IPS-20b (cell line): ENCODE results near the gene UNC5C.

Experiments
- H3K27ac ChIP-seq: one replicate; pipeline ENCODE4 v1.5.1; 2013; ENCODE audit warnings: low read length
- H3K27me3 ChIP-seq: 2 replicates; pipeline ENCODE4 v1.6.1; 2013; ENCODE audit warnings: mild to moderate bottlenecking, low read length, inconsistent platforms; ENCODE audit not compliant: insufficient read depth
- H3K36me3 ChIP-seq: 2 replicates; pipeline ENCODE4 v1.6.1; 2013; ENCODE audit warnings: low read depth, mild to moderate bottlenecking, inconsistent platforms, low read length, moderate library complexity; ENCODE audit not compliant: insufficient read depth
- H3K4me1 ChIP-seq: 2 replicates; pipeline ENCODE4 v1.6.1; 2013; ENCODE audit warnings: mild to moderate bottlenecking, control low read depth, inconsistent platforms, low read length, moderate library complexity; ENCODE audit not compliant: insufficient read depth
- H3K4me3 ChIP-seq: 2 replicates; pipeline ENCODE4 v1.5.1; 2013; ENCODE audit warnings: mild to moderate bottlenecking, low read length, inconsistent platforms
- H3K9ac ChIP-seq: 2 replicates; pipeline ENCODE4 v1.6.1; 2013; ENCODE audit warnings: low read depth, mild to moderate bottlenecking, inconsistent platforms, low read length, moderate library complexity
- H3K9me3 ChIP-seq: 2 replicates; pipeline ENCODE4 v1.6.1; 2013; ENCODE audit warnings: mild to moderate bottlenecking, low read depth, low read length, inconsistent platforms; ENCODE audit not compliant: insufficient read depth

Gene UNC5C

DNA sequence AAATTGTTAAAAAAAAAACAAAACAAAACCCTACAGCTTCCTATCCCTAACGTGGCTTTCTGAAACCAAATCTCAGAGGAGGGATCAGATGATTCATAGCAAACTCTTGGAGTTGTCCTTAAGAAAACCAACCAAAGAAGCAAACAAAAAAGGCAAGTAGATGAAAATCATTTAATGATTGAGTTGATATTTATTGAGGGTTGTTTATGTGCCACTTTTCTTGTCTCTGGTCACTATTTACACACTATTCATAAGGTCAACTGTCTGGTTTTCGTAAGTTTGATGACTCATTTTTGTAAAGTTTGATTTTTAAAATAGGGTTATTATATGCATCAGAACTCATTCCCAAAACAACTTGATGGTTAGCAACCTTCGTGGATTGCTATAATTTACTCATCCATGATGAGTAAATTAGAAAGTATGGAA, 133.4 kb downstream of the UNC5C start:
- H3K27ac ChIP-seq = no peak overlapping the region
- no peak overlapping the region for H3K9ac ChIP-seq
- no peaks in the 10 kb centered on the region for H3K36me3 ChIP-seq
- H3K4me3 ChIP-seq = no peak overlapping the region
- no peaks in the 10 kb centered on the region for H3K4me1 ChIP-seq
- H3K9me3 ChIP-seq = no peaks in the 10 kb centered on the region
- H3K27me3 ChIP-seq = no peaks in the 10 kb centered on the region

DNA sequence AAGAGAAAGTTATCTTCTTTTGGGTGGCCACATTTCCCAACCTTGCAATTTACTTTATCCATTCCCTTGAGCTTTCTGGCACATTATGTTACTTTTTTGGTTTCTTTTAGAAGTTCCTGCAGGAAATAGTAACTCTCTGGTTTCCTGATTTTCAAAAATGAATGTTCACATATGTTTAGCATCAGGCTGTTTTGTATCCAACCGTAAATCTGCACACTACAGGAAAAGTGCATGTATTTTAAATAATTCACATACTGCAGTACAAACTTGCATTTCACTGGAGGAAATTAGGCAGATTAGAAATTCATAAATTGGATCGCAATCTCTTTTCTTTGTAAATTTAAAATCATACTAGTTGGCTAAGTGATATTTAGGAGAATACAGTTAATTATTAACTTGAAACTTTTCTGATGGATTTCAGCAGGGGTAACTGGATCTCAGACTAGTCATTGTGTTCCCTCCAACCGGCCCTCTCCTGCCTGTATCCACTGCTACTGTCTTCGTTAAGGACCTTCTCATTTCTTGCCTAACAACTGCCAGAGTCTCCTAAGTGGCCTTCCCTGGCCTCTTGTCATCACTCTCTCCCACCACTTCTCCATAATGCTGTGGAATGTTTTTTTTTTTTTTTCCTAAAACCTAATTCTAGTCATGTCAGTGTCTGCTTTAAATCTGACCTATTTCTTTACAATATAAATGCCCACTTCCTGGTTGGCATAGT, 137.2 kb downstream of the UNC5C start:
- no peaks in the 10 kb centered on the region for H3K9me3 ChIP-seq
- no peaks in the 10 kb centered on the region for H3K27me3 ChIP-seq
- no peak overlapping the region for H3K4me3 ChIP-seq
- no peak overlapping the region for H3K27ac ChIP-seq
- H3K9ac ChIP-seq = no peak overlapping the region
- H3K36me3 ChIP-seq = no peaks in the 10 kb centered on the region
- no peaks in the 10 kb centered on the region for H3K4me1 ChIP-seq

DNA sequence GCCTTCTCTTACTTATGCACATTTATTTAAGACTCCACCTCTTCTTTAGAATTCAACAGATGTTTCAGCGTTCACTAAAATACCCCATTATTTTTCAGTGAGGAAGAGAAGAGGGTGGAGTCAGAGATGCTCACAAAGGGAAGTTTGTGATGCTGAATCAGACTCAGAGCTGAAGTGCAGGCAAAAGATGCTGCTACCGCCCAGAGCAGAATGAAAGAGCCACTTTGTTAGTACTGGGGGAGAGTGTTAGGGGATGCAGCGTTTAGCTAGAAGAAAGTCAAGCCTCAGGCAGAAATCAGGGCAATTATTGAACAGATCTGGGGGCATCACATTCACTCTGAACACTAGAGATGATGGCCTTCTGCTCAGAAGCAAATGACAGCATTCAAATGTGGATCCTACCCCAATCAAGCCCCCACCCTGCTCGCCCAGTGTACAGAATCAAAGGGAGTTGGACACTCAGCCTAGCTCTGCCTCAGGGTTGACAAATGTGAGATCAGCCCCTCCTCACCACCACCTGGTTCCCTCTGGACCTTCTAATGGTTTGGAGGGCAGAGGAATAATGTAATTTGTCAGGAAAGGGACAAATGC, 138.3 kb downstream of the UNC5C start:
- H3K9ac ChIP-seq = no peak overlapping the region
- H3K9me3 ChIP-seq = no peaks in the 10 kb centered on the region
- no peak overlapping the region for H3K27ac ChIP-seq
- no peaks in the 10 kb centered on the region for H3K27me3 ChIP-seq
- H3K4me3 ChIP-seq = no peak overlapping the region
- no peaks in the 10 kb centered on the region for H3K4me1 ChIP-seq
- H3K36me3 ChIP-seq = no peaks in the 10 kb centered on the region

DNA sequence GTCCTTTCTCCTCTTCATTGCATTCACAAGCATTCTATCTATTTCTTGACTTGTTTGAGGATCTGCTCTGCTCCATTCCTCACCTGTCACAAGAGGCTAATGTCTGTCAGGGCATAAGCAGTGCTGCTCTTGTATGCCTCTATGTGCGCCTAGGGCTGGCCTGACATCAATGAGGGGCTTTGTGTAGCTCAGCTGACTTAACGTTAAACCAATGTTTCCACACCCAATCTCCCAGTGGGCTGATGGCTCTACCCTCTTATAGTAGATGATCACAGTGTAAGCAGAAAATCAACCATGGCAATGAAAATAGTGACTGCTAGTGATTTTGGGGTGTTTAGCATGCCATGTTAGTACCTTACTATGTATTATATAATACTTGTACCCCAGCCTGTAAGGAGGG, 139.0 kb downstream of the UNC5C start:
- H3K4me1 ChIP-seq = no peaks in the 10 kb centered on the region
- H3K9me3 ChIP-seq = no peaks in the 10 kb centered on the region
- no peak overlapping the region for H3K27ac ChIP-seq
- H3K4me3 ChIP-seq = no peak overlapping the region
- no peaks in the 10 kb centered on the region for H3K27me3 ChIP-seq
- no peak overlapping the region for H3K9ac ChIP-seq
- no peaks in the 10 kb centered on the region for H3K36me3 ChIP-seq

DNA sequence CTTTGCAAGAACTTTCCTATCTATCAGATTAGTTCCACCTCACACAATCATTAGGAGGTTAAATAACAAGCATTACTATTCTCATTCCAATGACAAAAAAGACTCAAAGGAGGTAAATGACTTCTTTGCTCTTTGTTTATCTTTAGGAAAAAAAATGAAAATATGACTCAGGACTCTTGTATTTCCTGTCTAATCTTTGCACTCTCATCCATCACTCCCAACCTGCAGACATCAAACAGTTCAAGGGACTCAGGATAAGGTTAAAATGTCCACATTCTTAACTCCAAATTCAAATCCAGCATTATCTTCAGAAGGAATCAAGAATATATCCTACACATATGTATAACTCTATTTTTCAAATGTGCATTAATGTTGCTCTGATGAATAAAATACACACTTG, 139.6 kb downstream of the UNC5C start:
- Histone ChIP-seq H3K4me3 (no peak overlapping the region), H3K27me3 (no peaks in the 10 kb centered on the region), H3K36me3 (no peaks in the 10 kb centered on the region), H3K27ac (no peak overlapping the region), H3K9me3 (no peaks in the 10 kb centered on the region), H3K4me1 (no peaks in the 10 kb centered on the region), H3K9ac (no peak overlapping the region)

DNA sequence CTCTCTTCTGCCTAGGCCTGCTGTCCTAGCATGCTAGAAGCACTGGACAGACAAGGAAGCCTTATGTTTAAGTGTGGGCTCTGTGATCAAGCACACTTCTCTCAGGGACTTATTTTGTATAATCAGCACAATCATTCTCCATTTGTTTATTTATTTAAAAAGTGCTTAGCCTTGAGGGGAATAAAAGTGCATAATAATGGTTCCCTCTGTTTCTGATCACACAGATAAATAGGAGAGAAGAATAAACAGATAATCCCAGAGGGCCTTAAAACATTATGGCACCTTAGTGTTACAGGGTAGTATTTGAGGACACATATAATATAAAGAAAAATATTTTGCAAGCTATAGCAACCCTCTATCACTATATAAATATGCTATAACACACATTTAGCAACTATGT, 146.5 kb downstream of the UNC5C start:
- Histone ChIP-seq H3K27ac (no peak overlapping the region), H3K9ac (no peak overlapping the region), H3K4me1 (peaks cover 21% of the 10 kb centered on the region; the same call in 1 of the 2 replicates), H3K36me3 (no peaks in the 10 kb centered on the region), H3K9me3 (no peaks in the 10 kb centered on the region), H3K4me3 (no peak overlapping the region), H3K27me3 (no peaks in the 10 kb centered on the region)

- Histone ChIP-seq H3K4me1 (peaks cover 21% of the 10 kb centered on the region; the same call in 1 of the 2 replicates), H3K36me3 (no peaks in the 10 kb centered on the region), H3K9ac (no peak overlapping the region), H3K4me3 (no peak overlapping the region), H3K27me3 (0 out of 2 replicates have a peak, but pooled peaks cover 6% of the 10 kb centered on the region), H3K9me3 (no peaks in the 10 kb centered on the region), H3K27ac (no peak overlapping the region)
These were observed 150.6 kb downstream of the UNC5C start for GRCh38 chr4:95398217-95398616.

- no peak overlapping the region for H3K4me3 ChIP-seq
- peaks cover 22% of the 10 kb centered on the region for H3K27me3 ChIP-seq
- no peak overlapping the region for H3K27ac ChIP-seq
- no peaks in the 10 kb centered on the region for H3K9me3 ChIP-seq
- H3K4me1 ChIP-seq = peaks cover 18% of the 10 kb centered on the region; the same call in 1 of the 2 replicates
- H3K36me3 ChIP-seq = no peaks in the 10 kb centered on the region
- no peak overlapping the region for H3K9ac ChIP-seq
These were observed 153.9 kb downstream of the UNC5C start for GRCh38 chr4:95394752-95395306.

DNA sequence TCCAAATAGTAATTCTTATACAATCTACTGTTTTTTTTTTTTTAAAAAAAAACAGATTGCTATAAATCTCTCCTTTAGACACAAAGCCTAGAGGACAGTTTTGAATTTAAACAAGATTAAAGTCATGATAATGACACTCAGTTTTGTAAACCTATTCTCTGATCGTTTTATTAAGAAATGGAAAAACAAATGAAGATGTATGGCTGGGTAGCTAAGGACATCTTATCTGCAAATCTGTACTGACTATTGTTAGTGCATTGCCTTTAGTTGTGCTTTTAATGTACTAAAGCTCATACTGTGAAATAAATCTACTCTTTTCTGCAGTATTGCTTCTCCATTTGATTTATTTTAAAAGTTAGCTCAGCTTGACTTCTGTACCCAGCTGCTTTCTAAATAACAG, 155.0 kb downstream of the UNC5C start:
- Histone ChIP-seq H3K27ac (no peak overlapping the region), H3K4me3 (no peak overlapping the region)

GRCh38 chr4:95388911-95389310, 159.9 kb downstream of the UNC5C start:
- Histone ChIP-seq H3K9ac (no peak overlapping the region), H3K9me3 (no peaks in the 10 kb centered on the region), H3K27me3 (peaks cover 73% of the 10 kb centered on the region), H3K27ac (no peak overlapping the region), H3K36me3 (no peaks in the 10 kb centered on the region), H3K4me1 (no peaks in the 10 kb centered on the region; the same call in 1 of the 2 replicates), H3K4me3 (no peak overlapping the region)

More for the DNA sequence above, 155.0 kb downstream of the UNC5C start:
- peaks cover 30% of the 10 kb centered on the region for H3K27me3 ChIP-seq
- H3K9ac ChIP-seq = no peak overlapping the region
- peaks cover 8% of the 10 kb centered on the region; the same call in 1 of the 2 replicates for H3K4me1 ChIP-seq
- H3K9me3 ChIP-seq = no peaks in the 10 kb centered on the region
- no peaks in the 10 kb centered on the region for H3K36me3 ChIP-seq

GRCh38 chr4:95387719-95388118, 161.1 kb downstream of the UNC5C start:
- H3K4me1 ChIP-seq = no peaks in the 10 kb centered on the region; the same call in 1 of the 2 replicates
- H3K27me3 ChIP-seq = peaks cover 85% of the 10 kb centered on the region
- no peaks in the 10 kb centered on the region for H3K36me3 ChIP-seq
- no peak overlapping the region for H3K9ac ChIP-seq
- no peaks in the 10 kb centered on the region for H3K9me3 ChIP-seq
- no peak overlapping the region for H3K27ac ChIP-seq
- H3K4me3 ChIP-seq = no peak overlapping the region

DNA sequence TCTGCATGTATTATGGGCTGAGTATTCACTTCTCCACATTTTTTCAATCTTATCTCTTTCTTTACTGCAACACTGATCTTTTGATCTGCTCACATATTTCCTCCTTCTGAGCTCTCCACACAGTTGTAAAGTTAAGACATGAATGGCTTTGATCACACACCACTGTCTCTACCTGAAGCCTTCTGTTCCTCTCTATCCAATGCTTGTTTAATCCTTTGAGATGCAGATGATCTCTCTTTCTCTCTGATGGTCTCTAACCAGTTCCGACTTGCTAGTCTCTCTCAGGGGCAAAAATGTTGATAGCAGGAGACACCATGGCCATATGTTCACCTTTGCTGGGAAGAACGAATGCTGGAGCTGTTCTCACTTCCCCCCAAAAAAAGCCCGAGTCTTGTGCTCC, 162.4 kb downstream of the UNC5C start:
- H3K4me1 ChIP-seq = no peaks in the 10 kb centered on the region; the same call in 1 of the 2 replicates
- H3K36me3 ChIP-seq = no peaks in the 10 kb centered on the region
- H3K4me3 ChIP-seq = no peak overlapping the region
- H3K27ac ChIP-seq = no peak overlapping the region
- peaks cover 97% of the 10 kb centered on the region for H3K27me3 ChIP-seq
- no peaks in the 10 kb centered on the region for H3K9me3 ChIP-seq
- H3K9ac ChIP-seq = no peak overlapping the region
